ENCODE measurements around the gene RAB19.

GRCh38 chr7:140375323-140375722 lies 28.5 kb upstream of the RAB19 start:
- TF ChIP-seq CTCF (IDR thresholded peaks at IDR 0.05) (no peak), EZH2 (IDR thresholded peaks at IDR 0.05) (no peak)
